Trophoblast cell (in vitro differentiated cells and primary cell): Measurements from ENCODE around the gene SLC6A19.

Experiments
- DNase-seq, 2 donors: peaks; one replicate each; pipeline ENCODE4 v3.0.0-alpha.2; 2016
- H2AFZ ChIP-seq: 2 replicates; pipeline ENCODE4 v1.6.1; 2013; ENCODE audit warnings: low read length, moderate library complexity, mild to moderate bottlenecking; ENCODE audit not compliant: insufficient read depth, poor library complexity
- H2AK5ac ChIP-seq: 2 replicates; pipeline ENCODE4 v1.6.1; 2013; ENCODE audit warnings: mild to moderate bottlenecking, low read length
- H2BK120ac ChIP-seq: 2 replicates; pipeline ENCODE4 v1.6.1; 2013; ENCODE audit warnings: low read length, mild to moderate bottlenecking, moderate library complexity; ENCODE audit not compliant: insufficient read depth, poor library complexity
- H2BK12ac ChIP-seq: 2 replicates; pipeline ENCODE4 v1.6.1; 2013; ENCODE audit warnings: mild to moderate bottlenecking, low read length, moderate library complexity
- H2BK5ac ChIP-seq: 2 replicates; pipeline ENCODE4 v1.6.1; 2013; ENCODE audit warnings: low read length, low read depth, moderate library complexity, mild to moderate bottlenecking; ENCODE audit not compliant: poor library complexity
- H3K14ac ChIP-seq: 2 replicates; pipeline ENCODE4 v1.6.1; 2013; ENCODE audit warnings: mild to moderate bottlenecking, low read length
- H3K18ac ChIP-seq: 2 replicates; pipeline ENCODE4 v1.6.1; 2013; ENCODE audit warnings: mild to moderate bottlenecking, low read length
- H3K23ac ChIP-seq: 2 replicates; pipeline ENCODE4 v1.6.1; 2013; ENCODE audit warnings: low read length
- H3K27ac ChIP-seq: 2 replicates; pipeline ENCODE4 v1.5.1; 2013; ENCODE audit warnings: low read depth, mild to moderate bottlenecking, inconsistent platforms, low read length, moderate library complexity
- H3K27me3 ChIP-seq: 2 replicates; pipeline ENCODE4 v1.6.1; 2013; ENCODE audit warnings: inconsistent platforms, mild to moderate bottlenecking, low read length, moderate library complexity; ENCODE audit not compliant: insufficient read depth
- H3K36me3 ChIP-seq, 2 experiments: 1 replicate in 1 of 2; 2 replicates in 1 of 2; pipeline ENCODE4 v1.6.1; 2013; ENCODE audit warnings: low read length in 2 of 2, mild to moderate bottlenecking in 2 of 2, moderate library complexity in 1 of 2; ENCODE audit not compliant: insufficient read depth in 2 of 2, control insufficient read depth in 1 of 2
- H3K4ac ChIP-seq: 2 replicates; pipeline ENCODE4 v1.6.1; 2013; ENCODE audit warnings: low read depth, mild to moderate bottlenecking, low read length, moderate library complexity
- H3K4me1 ChIP-seq, 2 experiments: 1 replicate in 1 of 2; 2 replicates in 1 of 2; pipeline ENCODE4 v1.6.1; 2013; ENCODE audit warnings: low read length in 2 of 2, mild to moderate bottlenecking in 2 of 2, moderate library complexity in 1 of 2; ENCODE audit not compliant: insufficient read depth in 2 of 2, control insufficient read depth in 1 of 2
- H3K4me2 ChIP-seq: 2 replicates; pipeline ENCODE4 v1.6.1; 2013; ENCODE audit warnings: inconsistent platforms, mild to moderate bottlenecking, low read length, moderate library complexity
- H3K4me3 ChIP-seq: 2 replicates; pipeline ENCODE4 v1.5.1; 2013; ENCODE audit warnings: mild to moderate bottlenecking, low read depth, low read length, inconsistent platforms
- H3K79me1 ChIP-seq: one replicate; pipeline ENCODE4 v1.6.1; 2013; ENCODE audit warnings: low read length
- H3K79me2 ChIP-seq: 2 replicates; pipeline ENCODE4 v1.6.1; 2013; ENCODE audit warnings: low read length, mild to moderate bottlenecking; ENCODE audit not compliant: control insufficient read depth, insufficient read depth, poor library complexity
- H3K9ac ChIP-seq: 2 replicates; pipeline ENCODE4 v1.6.1; 2013; ENCODE audit warnings: mild to moderate bottlenecking, low read length
- H3K9me3 ChIP-seq: 2 replicates; pipeline ENCODE4 v1.6.1; 2013; ENCODE audit warnings: low read depth, mild to moderate bottlenecking, control low read depth, inconsistent platforms, low read length; ENCODE audit not compliant: insufficient read depth
- H4K12ac ChIP-seq: 2 replicates; pipeline ENCODE4 v1.6.1; 2013; ENCODE audit warnings: low read depth, mild to moderate bottlenecking, low read length, moderate library complexity
- H4K8ac ChIP-seq: 2 replicates; pipeline ENCODE4 v1.6.1; 2013; ENCODE audit warnings: low read depth, mild to moderate bottlenecking, low read length, moderate library complexity
- H4K91ac ChIP-seq: one replicate; pipeline ENCODE4 v1.6.1; 2013; ENCODE audit warnings: low read depth, mild to moderate bottlenecking, low read length, moderate library complexity
- WGBS: extraction: QIAGEN DNeasy Blood & Tissue Kit; methylation state at CpG from one replicate; pipeline ENCODE4 v1.1.7; 2013; ENCODE audit warnings: missing lambda C conversion rate; ENCODE audit not compliant: insufficient read length, insufficient coverage; ENCODE audit errors: extremely low coverage; 5-methylcytosine and 5-hydroxymethylcytosine counted together

SLC6A19 gene

GRCh38 chr5:1171340-1171941, 30.0 kb upstream of the SLC6A19 start:
- H3K79me2 ChIP-seq: no peaks in the 10 kb centered on the region
- H4K91ac ChIP-seq: no peak overlapping the region
- no peak overlapping the region for H2AK5ac ChIP-seq
- WGBS: no CpG with 5 or more reads among the region's 15 CpGs
- H3K36me3 ChIP-seq: no peaks in the 10 kb centered on the region
- no peak overlapping the region for H2AFZ ChIP-seq
- no peak overlapping the region for H3K23ac ChIP-seq
- H3K18ac ChIP-seq: no peak overlapping the region
- no peak overlapping the region for H3K14ac ChIP-seq
- no peak overlapping the region for H3K4me2 ChIP-seq
- peak; percentile 29 to 50 for DNase-seq
- no peak overlapping the region for H3K4ac ChIP-seq
- no peak overlapping the region for H2BK120ac ChIP-seq
- no peak overlapping the region for H4K8ac ChIP-seq
- no peak overlapping the region for H2BK12ac ChIP-seq
- H3K27me3 ChIP-seq: no peaks in the 10 kb centered on the region
- no peak overlapping the region for H3K27ac ChIP-seq
- H4K12ac ChIP-seq: no peak overlapping the region
- peaks cover 2% of the 10 kb centered on the region for H3K9me3 ChIP-seq
- H2BK5ac ChIP-seq: no peak overlapping the region
- H3K9ac ChIP-seq: no peak overlapping the region
- no peak overlapping the region for H3K4me3 ChIP-seq
- H3K4me1 ChIP-seq: no peaks in the 10 kb centered on the region
- no peaks in the 10 kb centered on the region for H3K79me1 ChIP-seq

DNA sequence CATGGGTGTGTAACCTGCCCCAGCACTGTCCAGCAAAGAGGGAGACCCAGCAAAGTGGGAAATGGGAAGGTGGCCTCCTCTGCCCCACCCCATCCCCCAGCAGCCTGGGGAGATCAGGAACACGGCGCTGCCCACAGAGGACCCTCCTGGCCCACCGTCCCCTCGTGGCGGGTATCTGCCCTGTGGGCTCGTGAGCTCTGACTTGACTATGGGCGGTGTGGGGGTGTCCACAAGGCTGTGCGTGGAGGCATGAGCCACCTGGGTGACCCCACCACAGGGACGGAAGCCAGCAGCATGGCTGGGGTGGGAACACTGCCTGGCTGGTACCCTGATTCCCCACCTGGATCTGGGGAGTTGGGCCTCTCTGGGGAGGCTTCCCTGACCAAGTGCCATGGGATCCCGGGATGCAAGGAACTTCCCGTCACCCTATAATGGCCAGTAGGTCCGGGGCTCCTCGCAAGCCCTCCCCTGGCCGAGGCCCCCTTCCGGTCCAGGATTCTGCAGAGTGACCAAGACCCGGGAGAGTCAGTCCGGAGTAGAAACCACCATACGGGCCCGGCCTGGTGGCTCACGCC, 29.3 kb upstream of the SLC6A19 start:
- Histone ChIP-seq H3K4me1 (no peaks in the 10 kb centered on the region), H3K9me3 (peaks cover 2% of the 10 kb centered on the region), H2AK5ac (no peak overlapping the region), H4K8ac (no peak overlapping the region), H2BK12ac (no peak overlapping the region), H3K36me3 (no peaks in the 10 kb centered on the region), H3K79me2 (no peaks in the 10 kb centered on the region), H2AFZ (no peak overlapping the region), H3K27me3 (no peaks in the 10 kb centered on the region), H4K91ac (no peak overlapping the region), H4K12ac (no peak overlapping the region), H3K4ac (no peak overlapping the region), H2BK120ac (no peak overlapping the region), H3K27ac (no peak overlapping the region), H3K23ac (no peak overlapping the region), H3K18ac (no peak overlapping the region), H3K14ac (no peak overlapping the region), H3K79me1 (no peaks in the 10 kb centered on the region), H3K9ac (no peak overlapping the region), H3K4me3 (no peak overlapping the region), H2BK5ac (no peak overlapping the region), H3K4me2 (no peak overlapping the region)
- no peak for DNase-seq
- WGBS: no CpG with 5 or more reads among the region's 20 CpGs

DNA sequence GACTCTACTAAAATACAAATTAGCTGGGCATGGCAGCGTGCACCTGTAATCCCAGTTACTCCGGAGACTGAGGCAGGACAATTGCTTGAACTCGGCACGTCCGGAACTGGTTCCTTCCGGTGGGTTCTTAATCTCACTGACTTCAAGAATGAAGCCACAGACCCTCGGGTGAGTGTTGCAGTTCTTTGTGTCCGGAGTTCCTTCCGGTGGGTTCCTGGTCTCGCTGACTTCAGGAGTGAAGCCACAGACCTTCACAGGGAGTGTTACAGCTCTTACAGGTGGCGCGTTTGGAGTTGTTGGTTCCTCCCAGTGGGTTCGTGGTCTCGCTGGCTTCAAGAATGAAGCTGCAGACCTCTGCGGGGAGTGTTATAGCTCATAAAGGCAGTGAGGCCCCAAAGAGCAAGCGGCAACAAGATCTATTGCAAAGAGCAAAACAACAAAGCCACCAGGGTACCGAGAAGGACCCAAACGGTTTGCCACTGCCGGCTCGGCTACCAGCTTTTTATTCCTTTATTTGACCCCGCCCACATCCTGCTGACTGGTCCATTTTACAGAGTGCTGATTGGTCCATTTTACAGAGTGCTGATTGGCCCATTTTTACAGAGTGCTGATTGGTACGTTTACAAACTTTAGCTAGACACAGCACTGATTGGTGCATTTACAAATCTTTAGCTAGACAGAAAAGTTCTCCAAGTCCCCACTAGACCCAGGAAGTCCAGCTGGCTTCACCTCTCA, 28.6 kb upstream of the SLC6A19 start:
- no peak overlapping the region for H3K14ac ChIP-seq
- no peak overlapping the region for H4K12ac ChIP-seq
- H2AFZ ChIP-seq: no peak overlapping the region
- no peak overlapping the region for H2AK5ac ChIP-seq
- H3K4me1 ChIP-seq: no peaks in the 10 kb centered on the region
- no peak overlapping the region for H4K91ac ChIP-seq
- no peak overlapping the region for H2BK120ac ChIP-seq
- no peak overlapping the region for H3K4ac ChIP-seq
- peaks cover 2% of the 10 kb centered on the region for H3K9me3 ChIP-seq
- no peak overlapping the region for H3K23ac ChIP-seq
- WGBS: no CpG with 5 or more reads among the region's 22 CpGs
- H3K36me3 ChIP-seq: no peaks in the 10 kb centered on the region
- H3K79me2 ChIP-seq: no peaks in the 10 kb centered on the region
- DNase-seq: no peak
- no peak overlapping the region for H3K18ac ChIP-seq
- no peak overlapping the region for H4K8ac ChIP-seq
- no peak overlapping the region for H3K4me2 ChIP-seq
- no peak overlapping the region for H3K4me3 ChIP-seq
- no peak overlapping the region for H2BK12ac ChIP-seq
- no peaks in the 10 kb centered on the region for H3K79me1 ChIP-seq
- no peak overlapping the region for H3K9ac ChIP-seq
- no peak overlapping the region for H2BK5ac ChIP-seq
- no peaks in the 10 kb centered on the region for H3K27me3 ChIP-seq
- no peak overlapping the region for H3K27ac ChIP-seq

GRCh38 chr5:1173485-1174070, 27.8 kb upstream of the SLC6A19 start:
- Histone ChIP-seq H3K27me3 (no peaks in the 10 kb centered on the region), H3K36me3 (no peaks in the 10 kb centered on the region), H3K79me2 (no peaks in the 10 kb centered on the region), H2AFZ (no peak overlapping the region), H3K18ac (no peak overlapping the region), H3K4me1 (no peaks in the 10 kb centered on the region), H4K12ac (no peak overlapping the region), H2BK120ac (no peak overlapping the region), H2AK5ac (no peak overlapping the region), H4K8ac (no peak overlapping the region), H3K14ac (no peak overlapping the region), H3K9me3 (peaks cover 2% of the 10 kb centered on the region), H3K79me1 (no peaks in the 10 kb centered on the region), H3K4me2 (no peak overlapping the region), H3K9ac (no peak overlapping the region), H3K4me3 (no peak overlapping the region), H4K91ac (no peak overlapping the region), H3K23ac (no peak overlapping the region), H2BK12ac (no peak overlapping the region), H2BK5ac (no peak overlapping the region), H3K4ac (no peak overlapping the region), H3K27ac (no peak overlapping the region)
- no CpG with 5 or more reads among the region's 21 CpGs for WGBS
- DNase-seq: no peak
